Panc1 (cell line): Measurements from ENCODE around the gene TESK1.

Experiments used
- POLR2AphosphoS5 ChIP-seq: IDR thresholded peaks from 2 replicates; pipeline ENCODE4 v1.6.1; 2012; ENCODE audit warnings: mild to moderate bottlenecking, low read depth, low read length, moderate library complexity
- REST ChIP-seq, 2 experiments: IDR thresholded peaks; 2 replicates each; pipeline ENCODE4 v1.6.1; 2011 to 2012; ENCODE audit warnings: low read depth in 2 of 2, control low read depth in 1 of 2, low read length in 1 of 2, mild to moderate bottlenecking in 1 of 2, moderate library complexity in 1 of 2; ENCODE audit not compliant: insufficient read depth in 1 of 2
- TCF7L2 ChIP-seq: IDR thresholded peaks from 2 replicates; pipeline ENCODE4 v1.6.1; 2011; ENCODE audit warnings: mild to moderate bottlenecking, low read depth, low read length, inconsistent platforms

GRCh38 chr9:35575478-35575877 is 29.6 kb upstream of the TESK1 start:
- no peak for TF ChIP-seq REST (IDR thresholded peaks at IDR 0.05; ENCODE audit: insufficient read depth in 1 of 2, low read depth in 2 of 2, low read length in 1 of 2)
- no peak for TF ChIP-seq POLR2AphosphoS5
- TF ChIP-seq TCF7L2: no peak
